GM19025 (cell line): ENCODE measurements around the gene TEX264.
"Not testable (repeated sequence)": the region's sequence is repeated elsewhere in the genome, so short reads cannot be mapped to it uniquely, and the experiment has no call there.

Source experiments
- ATAC-seq: cut with Tn5 transposase; IDR thresholded peaks from one replicate; pipeline ENCODE4 v1.9.1; 2021; ENCODE audit warnings: mild to moderate bottlenecking, low read depth, moderate library complexity; ENCODE audit not compliant: unreplicated experiment

TEX264 gene

DNA sequence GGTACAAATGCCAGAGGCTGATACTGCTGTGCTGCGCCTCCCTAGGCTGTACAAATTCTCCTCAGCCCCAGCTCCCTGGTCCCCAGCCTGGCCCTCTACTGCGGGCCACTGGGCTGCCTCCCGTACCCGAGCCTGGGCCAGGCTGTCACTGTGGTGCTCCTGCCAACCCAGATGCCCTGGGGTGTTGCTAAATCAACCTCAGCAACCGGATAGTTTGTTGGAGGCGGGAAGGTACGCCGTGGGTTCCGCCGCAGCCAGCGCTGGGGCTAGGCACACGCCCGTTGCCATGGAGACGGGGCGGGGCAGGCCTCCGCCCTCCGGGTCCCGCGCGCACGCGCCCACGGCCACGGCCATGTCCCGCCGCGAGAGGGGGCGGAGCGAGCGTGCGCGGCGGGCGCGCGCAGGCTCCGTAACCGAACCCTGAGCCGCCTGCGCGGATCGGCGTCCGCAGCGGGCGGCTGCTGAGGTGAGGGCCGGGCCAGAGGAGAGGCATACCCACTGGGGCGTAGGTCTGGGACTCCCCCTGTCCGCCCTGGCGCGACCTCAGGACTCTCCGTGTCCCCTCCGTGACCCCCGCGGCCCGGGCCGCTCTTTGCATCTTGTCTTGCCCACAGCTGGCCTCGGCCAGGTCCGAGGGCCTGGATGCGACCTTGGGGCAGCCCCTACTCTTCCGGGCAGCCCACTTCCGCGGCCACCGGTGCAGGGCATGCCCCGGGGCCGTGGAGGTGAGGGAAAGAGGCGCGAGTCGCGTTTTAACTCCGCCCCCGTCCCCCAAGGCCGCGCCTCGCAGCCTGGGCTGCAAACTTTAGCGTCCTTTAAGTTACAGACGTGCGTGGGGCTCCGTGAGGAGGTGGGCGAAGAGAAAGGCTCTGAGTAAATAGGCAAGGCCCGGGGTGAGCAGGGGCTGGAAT lies at the start of gene TEX264:
Gene TEX264, plus strand, starts transcription at position 430 of the 911 bp plus-strand sequence. CDS start 3,053 bp downstream, outside the sequence.
- peak; percentile 81 for ATAC-seq

DNA sequence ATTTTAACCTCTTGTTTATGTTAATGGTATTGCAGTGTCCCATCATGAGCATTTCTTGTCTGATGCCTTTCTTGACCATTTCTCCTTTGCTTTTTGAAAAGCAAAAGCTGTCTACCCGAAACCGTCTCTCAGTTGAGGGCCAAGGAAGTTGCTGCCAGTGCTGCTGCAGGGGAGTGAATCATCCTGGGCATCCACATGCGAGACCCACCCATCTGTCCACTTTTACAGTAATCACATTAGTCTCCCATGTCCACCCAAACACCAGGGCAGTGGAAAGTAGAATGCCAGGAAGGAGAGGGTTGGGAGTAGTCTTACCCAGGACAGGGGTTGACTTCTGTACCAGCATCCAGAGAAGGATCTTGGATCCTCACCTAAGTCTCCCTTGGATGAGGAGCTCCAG lies 48.6 kb upstream of the TEX264 start:
- ATAC-seq = no peak

DNA sequence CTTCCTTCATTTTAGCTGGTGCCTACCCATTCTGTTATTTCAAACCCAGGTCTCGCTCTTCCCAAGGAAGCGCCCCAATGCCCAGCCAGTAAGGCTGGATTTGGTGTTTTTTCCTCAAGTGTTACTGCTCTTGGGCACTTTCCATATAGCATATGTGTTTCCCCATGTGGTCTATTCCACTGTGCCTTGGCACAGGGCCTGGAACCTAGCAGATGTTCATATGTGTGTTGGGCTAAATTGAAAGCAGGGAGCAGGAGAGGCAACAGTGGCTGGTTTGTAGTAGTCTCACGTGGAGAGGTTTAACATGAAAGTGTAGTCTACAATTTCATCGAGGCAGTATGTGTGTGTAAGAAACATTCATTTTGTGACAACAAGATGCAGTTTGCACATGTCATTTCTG lies 48.2 kb upstream of the TEX264 start:
- ATAC-seq = no peak

- ATAC-seq = no peak
These were observed 40.5 kb upstream of the TEX264 start for GRCh38 chr3:51630513-51630912.

DNA sequence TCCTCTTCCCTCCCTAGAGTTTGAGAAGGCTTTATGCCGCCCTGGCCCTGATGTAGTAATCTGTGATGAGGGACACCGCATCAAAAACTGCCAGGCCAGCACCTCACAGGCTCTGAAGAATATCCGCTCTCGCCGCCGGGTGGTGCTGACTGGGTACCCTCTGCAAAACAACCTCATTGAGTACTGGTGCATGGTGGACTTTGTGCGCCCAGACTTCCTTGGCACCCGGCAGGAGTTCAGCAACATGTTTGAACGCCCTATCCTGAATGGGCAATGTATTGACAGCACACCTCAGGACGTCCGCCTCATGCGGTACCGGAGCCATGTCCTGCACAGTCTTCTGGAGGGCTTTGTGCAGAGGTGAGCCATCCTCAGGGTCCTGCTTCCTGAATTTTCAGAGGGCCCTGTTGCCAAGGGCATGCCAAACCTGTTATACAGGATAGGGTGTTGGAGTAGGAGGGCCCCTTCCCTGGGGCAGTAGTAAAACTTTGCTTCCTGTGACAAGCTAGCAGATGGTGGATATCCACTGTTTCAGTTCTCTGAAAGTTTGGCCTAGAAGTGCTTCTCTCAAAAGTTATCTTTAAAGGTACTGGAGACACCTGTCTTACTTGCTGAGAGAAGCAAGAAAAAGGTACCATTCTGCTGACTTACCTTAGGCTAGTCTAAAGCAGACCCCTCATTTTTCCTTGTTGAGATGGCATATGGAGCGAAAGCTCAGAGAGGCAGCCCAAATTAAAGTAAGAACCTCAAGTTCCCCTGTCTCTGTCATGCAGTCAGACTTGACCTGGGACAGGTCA lies 33.7 kb upstream of the TEX264 start:
- no peak for ATAC-seq

DNA sequence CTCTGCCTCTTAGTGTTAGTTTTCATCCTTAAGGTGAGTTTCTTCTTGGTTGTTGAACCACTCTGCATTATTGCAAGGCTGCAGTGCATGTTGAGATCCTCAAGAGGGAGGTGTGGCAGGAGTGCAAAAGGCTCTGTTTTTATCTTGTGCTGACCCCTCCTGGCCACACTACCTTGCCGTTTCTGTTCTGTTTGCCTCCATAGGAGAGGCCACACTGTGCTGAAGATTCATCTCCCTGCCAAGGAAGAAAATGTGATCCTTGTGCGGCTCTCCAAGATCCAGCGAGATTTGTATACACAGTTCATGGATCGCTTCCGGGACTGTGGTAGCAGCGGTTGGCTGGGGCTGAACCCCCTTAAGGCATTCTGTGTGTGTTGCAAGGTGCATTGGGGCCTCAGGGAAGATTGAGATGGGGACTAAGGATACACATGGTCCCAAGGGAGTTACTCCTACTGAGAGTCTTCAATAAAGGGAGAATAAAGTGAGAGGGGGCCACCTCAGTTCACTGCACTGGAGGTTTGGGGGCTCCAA lies 33.0 kb upstream of the TEX264 start:
- ATAC-seq = no peak

DNA sequence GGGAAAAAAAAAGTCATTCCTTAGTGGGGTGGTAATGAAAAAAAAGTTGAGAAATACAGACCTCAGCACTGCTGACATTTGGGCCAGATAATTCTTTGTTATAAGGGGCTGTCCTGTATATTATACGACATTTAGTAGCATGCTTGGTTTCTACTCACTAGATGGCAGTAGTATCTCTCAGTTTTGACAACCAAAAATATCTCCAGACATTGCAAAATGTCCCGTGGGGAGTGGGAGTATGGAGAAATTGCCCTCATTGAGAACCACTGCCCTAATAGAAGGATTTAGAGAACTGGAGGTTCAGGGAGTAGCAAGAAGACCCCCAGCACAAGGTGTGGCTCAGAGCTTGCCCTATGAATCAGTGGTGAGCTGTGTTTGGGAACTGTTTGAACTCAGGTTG lies 28.6 kb upstream of the TEX264 start:
- ATAC-seq = no peak

DNA sequence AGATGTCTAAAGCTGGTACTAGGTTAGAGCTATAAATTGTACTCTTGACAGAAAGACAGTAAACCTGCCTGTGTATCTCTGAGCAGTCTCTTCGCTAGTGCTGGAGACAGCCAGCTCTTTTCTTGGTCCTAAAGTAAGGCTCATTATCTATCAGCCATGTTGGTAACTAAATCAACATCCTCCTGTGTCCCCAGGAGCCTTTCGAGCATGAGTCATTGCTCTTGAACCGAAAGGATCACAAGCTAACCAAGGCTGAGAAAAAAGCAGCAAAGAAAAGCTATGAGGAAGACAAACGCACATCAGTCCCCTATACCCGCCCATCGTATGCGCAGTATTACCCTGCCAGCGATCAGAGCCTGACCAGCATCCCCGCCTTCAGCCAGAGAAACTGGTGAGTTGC lies 25.0 kb upstream of the TEX264 start:
- ATAC-seq = no peak

GRCh38 chr3:51652103-51652502 lies 18.9 kb upstream of the TEX264 start:
- ATAC-seq = not testable (repeated sequence)

DNA sequence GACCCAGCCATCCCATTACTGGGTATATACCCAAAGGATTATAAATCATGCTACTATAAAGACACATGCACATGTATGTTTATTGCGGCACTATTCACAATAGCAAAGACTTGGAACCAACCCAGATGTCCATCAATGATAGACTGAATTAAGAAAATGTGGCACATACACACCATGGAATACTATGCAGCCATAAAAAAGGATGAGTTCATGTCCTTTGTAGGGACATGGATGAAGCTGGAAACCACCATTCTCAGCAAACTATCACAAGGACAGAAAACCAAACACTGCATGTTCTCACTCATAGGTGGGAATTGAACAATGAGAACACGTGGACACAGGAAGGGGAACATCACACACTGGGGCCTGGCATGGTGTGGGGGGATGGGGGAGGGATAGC lies 17.6 kb upstream of the TEX264 start:
- not testable (repeated sequence) for ATAC-seq

DNA sequence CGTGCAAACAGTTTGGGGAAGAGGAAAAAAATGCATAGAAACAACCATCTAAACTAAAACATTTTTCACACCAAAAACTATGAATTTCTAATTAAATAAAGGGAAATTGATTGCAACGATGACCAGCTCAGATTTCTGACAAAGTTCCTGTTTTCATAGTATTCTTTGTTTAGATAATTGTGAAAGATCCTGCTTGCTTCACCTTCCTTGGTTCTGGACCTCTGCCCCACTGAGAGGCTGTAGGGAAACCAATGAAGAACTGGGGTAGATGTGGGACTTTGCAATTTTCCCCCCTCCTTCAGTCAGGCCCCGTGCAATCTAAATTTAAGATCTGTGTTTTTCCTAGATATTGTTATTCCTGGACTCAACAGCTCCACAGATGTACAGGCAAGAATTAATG lies 13.8 kb upstream of the TEX264 start:
- ATAC-seq = no peak

GRCh38 chr3:51659942-51660341 lies 11.1 kb upstream of the TEX264 start:
- no peak for ATAC-seq

- no peak for ATAC-seq
These were observed 8.6 kb upstream of the TEX264 start for GRCh38 chr3:51662456-51662855.

DNA sequence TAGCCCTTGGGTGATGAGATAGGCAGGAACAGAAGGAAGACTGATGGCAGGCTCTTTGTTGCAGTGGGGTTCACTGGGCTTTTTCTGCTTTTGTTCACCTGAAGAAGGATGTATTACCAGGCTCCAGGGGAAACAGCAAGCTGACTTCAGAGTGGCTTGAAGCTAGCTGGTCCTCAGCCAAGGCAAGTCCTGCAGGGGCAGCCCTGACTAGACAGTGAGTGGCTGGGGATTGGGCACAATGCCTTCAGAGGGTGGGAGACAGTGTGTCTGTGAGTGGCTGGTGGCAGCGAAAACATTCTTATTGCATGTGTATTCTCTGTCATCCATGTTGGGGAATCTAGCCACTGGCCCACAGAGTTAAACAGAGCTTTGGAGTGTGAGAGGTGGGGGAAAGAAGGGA lies 2.3 kb upstream of the TEX264 start:
- no peak for ATAC-seq

DNA sequence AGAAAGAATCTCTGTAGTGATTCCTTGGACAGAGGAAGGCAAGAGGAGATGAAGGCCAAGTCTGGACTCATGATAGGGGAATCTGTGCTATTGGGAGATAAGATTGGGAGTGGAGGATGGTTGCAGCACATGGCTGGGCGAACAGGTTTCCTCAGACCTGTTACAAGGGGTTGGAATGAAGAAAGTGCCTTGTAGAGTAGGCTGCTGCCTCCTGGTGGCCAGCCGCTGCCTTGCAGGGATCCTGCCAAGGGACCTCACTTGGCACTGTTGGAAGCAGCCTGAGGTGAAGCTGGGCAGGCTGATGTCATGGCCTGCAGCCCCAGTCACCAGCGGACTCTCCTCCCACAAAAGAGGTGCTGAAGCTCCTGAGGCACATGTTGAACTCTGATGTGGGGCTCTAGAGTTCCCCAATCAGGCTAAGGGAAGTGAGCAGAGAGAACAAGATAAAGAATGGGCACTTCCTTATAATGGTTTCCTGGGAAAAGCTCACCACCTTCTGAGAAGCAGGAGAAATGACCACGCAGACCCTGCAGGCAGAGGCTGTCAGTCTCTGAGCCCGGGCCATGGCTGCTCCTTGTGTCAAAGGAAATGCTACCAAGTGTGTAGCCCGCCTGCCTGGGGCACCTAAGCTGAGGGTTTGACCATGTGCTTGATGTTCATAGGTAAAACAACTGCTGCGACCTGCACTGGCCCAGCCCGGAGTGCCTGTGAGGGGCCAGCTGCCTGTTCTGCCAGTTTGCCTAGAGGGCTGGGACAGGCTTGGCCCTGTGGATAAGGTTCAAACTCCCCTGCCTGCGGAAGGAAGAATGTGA lies 1.6 kb upstream of the TEX264 start:
- ATAC-seq = no peak

- ATAC-seq = no peak
These were observed 814 bp upstream of the TEX264 start for GRCh38 chr3:51670053-51670822.

DNA sequence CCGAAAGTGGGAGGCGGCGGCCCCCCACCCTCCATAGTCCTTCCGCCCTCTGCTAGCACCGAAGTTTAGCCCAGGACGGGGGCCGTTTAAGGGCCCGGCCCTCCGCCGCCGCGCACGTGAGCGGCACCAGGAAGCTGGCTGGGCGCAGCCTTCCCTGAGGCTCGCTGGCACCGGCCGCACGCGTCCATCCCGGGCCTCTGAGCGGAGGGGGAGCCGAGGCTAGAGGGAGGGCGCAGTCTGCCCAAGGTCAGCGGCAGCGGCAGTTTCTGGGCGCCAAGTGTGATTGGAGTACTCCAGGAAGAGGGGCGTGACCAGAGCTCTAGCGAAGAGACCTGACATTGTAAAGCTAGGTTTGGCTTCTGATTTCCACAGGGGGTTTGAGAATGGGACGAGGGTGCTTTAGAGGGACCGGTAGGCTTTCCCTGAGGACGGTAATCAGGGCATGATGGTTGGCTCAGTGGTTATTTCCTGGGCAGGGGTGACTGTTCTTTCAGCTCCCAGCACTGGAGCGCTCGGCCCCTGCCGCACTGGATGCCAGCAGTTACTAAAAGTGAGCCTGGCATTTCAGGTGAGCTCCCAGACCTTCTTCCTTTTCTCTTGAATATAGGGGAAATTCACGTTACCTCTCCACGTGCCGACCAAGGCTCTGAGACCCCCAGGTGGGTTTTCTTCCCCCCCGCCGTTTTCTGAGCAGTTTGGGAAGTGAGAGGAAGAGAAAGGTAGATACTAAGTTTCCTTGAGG lies 853 bp downstream of the TEX264 start:
- ATAC-seq = peak; percentile 18

DNA sequence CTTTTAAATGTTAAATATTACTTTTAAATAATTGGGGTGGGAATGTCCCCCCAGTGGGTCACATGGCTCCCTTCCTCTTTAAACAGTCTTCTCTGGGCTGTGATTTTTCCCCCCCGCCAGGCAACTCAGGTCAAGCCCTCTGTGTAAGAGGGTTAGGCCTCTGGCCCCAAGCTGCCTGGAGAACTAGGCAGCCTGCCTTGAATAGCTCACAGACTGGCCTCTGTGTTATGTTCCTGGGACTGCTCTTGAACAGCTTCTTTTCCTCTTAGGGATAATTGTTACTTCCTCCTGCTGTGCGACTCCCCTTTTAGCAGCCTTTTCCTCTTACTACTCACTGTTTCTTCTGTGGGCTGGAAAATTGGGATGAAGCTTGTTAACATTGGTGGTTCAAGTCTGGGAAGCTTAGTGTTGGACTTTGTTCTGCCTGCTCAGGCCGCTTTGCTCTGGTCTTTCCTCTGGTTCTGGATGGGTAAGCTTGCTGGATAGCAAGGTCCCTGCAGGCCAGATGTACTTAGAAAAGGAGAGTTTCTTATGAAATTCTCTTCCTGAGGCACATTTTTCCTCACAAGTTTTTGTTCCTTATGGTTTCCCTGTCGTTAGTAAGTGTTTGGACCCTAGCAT lies 2.2 kb downstream of the TEX264 start:
- ATAC-seq = no peak
